Hepatocyte (in vitro differentiated cells): ENCODE measurements around the gene C19orf47. TPM values are rescaled to one million over a fixed set of nuclear protein-coding genes. Genes with fewer than 3 reads are reported as not detected.

Experiments used
- DNase-seq: peaks from one replicate; pipeline ENCODE4 v3.0.0-alpha.2; 2016; ENCODE audit warnings: low spot score
- H2AFZ ChIP-seq: fragments of 200-600 bp; sonication (generic); 2 replicates; pipeline ENCODE4 v1.6.0; 2016; ENCODE audit warnings: antibody characterized with exemption, mild to moderate bottlenecking
- H3K27ac ChIP-seq: fragments of 200-600 bp; sonication (generic); 2 replicates; pipeline ENCODE4 v1.5.1; 2016; ENCODE audit warnings: mild to moderate bottlenecking
- H3K27me3 ChIP-seq: fragments of 200-600 bp; sonication (generic); 2 replicates; pipeline ENCODE4 v1.6.1; 2016
- H3K36me3 ChIP-seq: fragments of 200-600 bp; sonication (generic); replicated peaks from 2 replicates; pipeline ENCODE4 v1.5.1; 2016; ENCODE audit warnings: low read depth; ENCODE audit not compliant: insufficient read depth
- H3K4me1 ChIP-seq: fragments of 200-600 bp; sonication (generic); 2 replicates; pipeline ENCODE4 v1.5.1; 2016; ENCODE audit warnings: mild to moderate bottlenecking, moderate library complexity; ENCODE audit not compliant: insufficient read depth
- H3K4me2 ChIP-seq: fragments of 200-600 bp; sonication (generic); 2 replicates; pipeline ENCODE4 v1.6.0; 2016
- H3K4me3 ChIP-seq: fragments of 200-600 bp; sonication (generic); 2 replicates; pipeline ENCODE4 v1.5.1; 2016; ENCODE audit warnings: mild to moderate bottlenecking
- H3K79me2 ChIP-seq: fragments of 200-600 bp; sonication (generic); 2 replicates; pipeline ENCODE4 v1.6.0; 2017; ENCODE audit warnings: mild to moderate bottlenecking
- H3K9me2 ChIP-seq: fragments of 200-600 bp; sonication (generic); replicated peaks from 2 replicates; pipeline ENCODE4 v1.6.0; 2017; ENCODE audit warnings: mild to moderate bottlenecking; ENCODE audit not compliant: insufficient read depth
- H3K9me3 ChIP-seq: fragments of 200-600 bp; sonication (generic); 2 replicates; pipeline ENCODE4 v1.5.1; 2016; ENCODE audit warnings: low read depth, mild to moderate bottlenecking
- H4K20me1 ChIP-seq: fragments of 200-600 bp; sonication (generic); 2 replicates; pipeline ENCODE4 v1.6.0; 2016; ENCODE audit warnings: mild to moderate bottlenecking; ENCODE audit not compliant: insufficient read depth, poor library complexity, severe bottlenecking
- CTCF ChIP-seq: fragments of 200-600 bp; sonication (generic); IDR thresholded peaks from 2 replicates; pipeline ENCODE4 v1.5.1; 2016; ENCODE audit warnings: antibody characterized with exemption, mild to moderate bottlenecking; ENCODE audit not compliant: poor library complexity
- EZH2 ChIP-seq: fragments of 200-600 bp; sonication (generic); IDR thresholded peaks from 2 replicates; pipeline ENCODE4 v1.6.1; 2016; ENCODE audit warnings: antibody characterized with exemption, mild to moderate bottlenecking, borderline replicate concordance
- EZH2phosphoT487 ChIP-seq: fragments of 200-600 bp; sonication (generic); IDR thresholded peaks from one replicate; pipeline ENCODE4 v1.6.1; 2018; ENCODE audit warnings: antibody characterized with exemption, mild to moderate bottlenecking, low read depth, moderate library complexity; ENCODE audit not compliant: unreplicated experiment, severe bottlenecking
- WGBS: methylation state at CpG from one replicate; pipeline ENCODE4 v1.1.6; 2016; ENCODE audit warnings: low lambda C conversion rate; ENCODE audit errors: missing lambda C conversion rate; 5-methylcytosine and 5-hydroxymethylcytosine counted together
- polyA plus RNA-seq: library from polyadenylated mRNA; unstranded; fragments of >200 nt; fragmentation: Nextera tagmentation; extraction: Ambion mirVana; gene quantifications from 2 replicates; pipeline ENCODE4 v1.2.1, GENCODE V29; 2016
- total RNA-seq: library from RNA; depleted of rRNA; stranded (reverse); fragments of >200 nt; gene quantifications from 2 replicates; pipeline ENCODE4 v1.2.3, GENCODE V29; 2014

Gene C19orf47
- total and polyA plus RNA-seq, 2 experiments from 2014 or later, result 7.4 to 9.8 TPM

DNA sequence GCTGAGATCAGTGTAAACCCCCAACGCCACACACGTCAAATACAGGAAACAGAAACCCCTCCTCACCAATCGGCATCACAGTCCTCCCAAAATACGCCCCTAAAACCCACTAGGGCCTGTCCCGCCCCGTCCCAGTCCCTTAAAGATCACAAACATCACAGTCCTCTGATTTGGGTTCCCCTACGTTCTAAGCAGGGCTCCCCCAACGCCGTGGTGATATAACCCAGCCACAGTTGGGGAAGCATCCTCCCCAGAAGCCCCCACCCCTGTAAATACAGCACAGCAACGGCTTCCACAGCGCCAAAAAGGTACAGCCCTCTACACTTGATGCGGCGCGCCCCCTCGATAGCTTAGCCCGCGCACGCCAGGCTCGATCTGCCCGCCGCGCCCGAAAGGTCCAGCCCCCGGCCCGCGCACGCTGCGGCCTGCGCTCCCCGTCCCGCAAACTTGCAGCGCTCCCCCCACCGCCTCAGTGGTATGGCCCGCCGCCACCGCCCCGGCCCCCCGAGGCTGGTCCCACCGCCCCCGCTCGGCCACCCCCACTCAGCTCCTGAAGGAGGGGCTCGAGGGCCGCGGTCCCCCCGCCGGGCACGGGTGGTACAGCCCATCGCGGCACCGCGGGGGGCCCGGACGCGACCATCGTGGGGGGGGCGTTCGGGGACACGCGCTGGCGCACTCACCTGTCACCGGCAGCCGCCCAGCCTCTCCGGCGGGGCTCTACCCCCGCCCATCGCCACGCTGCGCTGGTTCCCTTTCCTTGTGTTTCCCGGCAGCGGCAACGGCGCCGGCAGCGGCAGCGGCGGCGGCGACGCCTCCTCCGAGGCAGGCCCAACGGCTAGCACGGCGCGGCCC is 63.5 kb downstream of the C19orf47 start, which contains the start of gene AKT2:
AKT2 (minus strand) TSS at position 845 of the 852 bp plus-strand sequence. CDS start 20,078 bp downstream, outside the sequence.
- Histone ChIP-seq H3K4me2 (peak within 1 kb of the TSS; percentile 91), H3K79me2 (peaks cover 52% of the 10 kb centered on the region)
- WGBS, result 2% methylated on average over 36 of the region's 84 CpGs

DNA sequence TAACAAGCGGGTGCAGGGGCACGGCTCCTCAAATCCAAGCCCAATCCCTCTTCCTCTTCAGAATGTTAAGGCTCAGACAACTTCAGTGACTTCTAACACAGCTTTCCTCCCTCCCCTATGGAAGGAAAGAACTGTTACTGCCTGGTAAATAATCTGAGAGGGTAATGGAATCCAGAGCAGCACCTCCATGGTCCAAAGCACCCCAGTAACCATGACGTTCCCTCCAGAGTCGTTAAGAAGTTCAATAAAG is 64.0 kb downstream of the C19orf47 start:
- peaks cover 57% of the 10 kb centered on the region for H3K79me2 ChIP-seq

More for the DNA sequence above, 63.5 kb downstream of the C19orf47 start, which contains the start of gene AKT2:
- no peaks in the 10 kb centered on the region for H3K27me3 ChIP-seq
- H4K20me1 ChIP-seq, result peaks cover 4% of the 10 kb centered on the region
- H2AFZ ChIP-seq, result peak within 1 kb of the TSS; percentile 92
- no peaks in the 10 kb centered on the region for H3K36me3 ChIP-seq
- TF ChIP-seq CTCF, result no peak
- no peak for TF ChIP-seq EZH2
- no peak for TF ChIP-seq EZH2phosphoT487
- H3K27ac ChIP-seq, result peak within 1 kb of the TSS; percentile 98
- peak; percentile 89 for DNase-seq
- no peaks in the 10 kb centered on the region for H3K9me2 ChIP-seq
- H3K9me3 ChIP-seq, result no peaks in the 10 kb centered on the region
- H3K4me1 ChIP-seq, result peaks cover 39% of the 10 kb centered on the region
- H3K4me3 ChIP-seq, result peak within 1 kb of the TSS; percentile 96

GRCh38 chr19:40283414-40284250 is 64.6 kb downstream of the C19orf47 start:
- WGBS, result 69% methylated on average over 12 of the region's 12 CpGs
- H3K4me3 ChIP-seq, result peak overlapping the region; percentile 96
- peaks cover 10% of the 10 kb centered on the region for H4K20me1 ChIP-seq

More for the DNA sequence above, 64.0 kb downstream of the C19orf47 start:
- H3K4me1 ChIP-seq, result peaks cover 44% of the 10 kb centered on the region
- DNase-seq, result no peak
- no peaks in the 10 kb centered on the region for H3K27me3 ChIP-seq
- 29% methylated on average over 4 of the region's 4 CpGs for WGBS
- TF ChIP-seq EZH2, result no peak
- TF ChIP-seq EZH2phosphoT487, result no peak
- no peak for TF ChIP-seq CTCF
- peak overlapping the region; percentile 98 for H3K27ac ChIP-seq
- H4K20me1 ChIP-seq, result peaks cover 5% of the 10 kb centered on the region
- H3K9me2 ChIP-seq, result no peaks in the 10 kb centered on the region
- H3K4me3 ChIP-seq, result peak overlapping the region; percentile 96
- H3K9me3 ChIP-seq, result no peaks in the 10 kb centered on the region
- H3K36me3 ChIP-seq, result no peaks in the 10 kb centered on the region
- peak overlapping the region; percentile 91 for H3K4me2 ChIP-seq
- H2AFZ ChIP-seq, result peak overlapping the region; percentile 88

More at GRCh38 chr19:40283414-40284250, 64.6 kb downstream of the C19orf47 start:
- no peaks in the 10 kb centered on the region for H3K9me3 ChIP-seq
- H3K4me1 ChIP-seq, result peaks cover 50% of the 10 kb centered on the region
- H3K36me3 ChIP-seq, result no peaks in the 10 kb centered on the region
- H3K79me2 ChIP-seq, result peaks cover 63% of the 10 kb centered on the region
- TF ChIP-seq CTCF (no peak), EZH2phosphoT487 (no peak)
- H3K27me3 ChIP-seq, result no peaks in the 10 kb centered on the region
- H3K27ac ChIP-seq, result peak overlapping the region; percentile 98
- H3K4me2 ChIP-seq, result peak overlapping the region; percentile 91
- no peaks in the 10 kb centered on the region for H3K9me2 ChIP-seq
- DNase-seq, result peak; percentile 38
- no peak overlapping the region for H2AFZ ChIP-seq
